Parathyroid adenoma (tissue), 2 donors: ENCODE data around the gene MAN2A1.

Experiments
- H2AFZ ChIP-seq: fragments of 300-600 bp; sonication (generic); one replicate; pipeline ENCODE4 v1.7.0; 2017; ENCODE audit warnings: antibody characterized with exemption, mild to moderate bottlenecking
- H3K27ac ChIP-seq: fragments of 300-600 bp; sonication (generic); one replicate; pipeline ENCODE4 v1.7.0; 2017
- H3K27me3 ChIP-seq: fragments of 300-600 bp; sonication (generic); one replicate; pipeline ENCODE4 v1.7.0; 2017; ENCODE audit warnings: low read length; ENCODE audit not compliant: control insufficient read depth, insufficient read depth
- H3K36me3 ChIP-seq: fragments of 300-600 bp; sonication (generic); one replicate; pipeline ENCODE4 v1.7.0; 2017; ENCODE audit warnings: low read length; ENCODE audit not compliant: control insufficient read depth, insufficient read depth
- H3K4me1 ChIP-seq: fragments of 300-600 bp; sonication (generic); one replicate; pipeline ENCODE4 v1.7.0; 2017; ENCODE audit warnings: control low read depth
- H3K4me2 ChIP-seq: fragments of 300-600 bp; sonication (generic); one replicate; pipeline ENCODE4 v1.7.0; 2017; ENCODE audit warnings: low read length
- H3K4me3 ChIP-seq: fragments of 300-600 bp; sonication (generic); one replicate; pipeline ENCODE4 v1.7.0; 2017; ENCODE audit warnings: low read depth, low read length
- H3K79me2 ChIP-seq: fragments of 300-600 bp; sonication (generic); one replicate; pipeline ENCODE4 v1.7.0; 2017; ENCODE audit warnings: control low read depth
- H3K9ac ChIP-seq: fragments of 300-600 bp; sonication (generic); one replicate; pipeline ENCODE4 v1.7.0; 2017; ENCODE audit warnings: mild to moderate bottlenecking
- H3K9me3 ChIP-seq: fragments of 300-600 bp; sonication (generic); one replicate; pipeline ENCODE4 v1.7.0; 2017; ENCODE audit warnings: low read length; ENCODE audit not compliant: control insufficient read depth
- CTCF ChIP-seq: fragments of 300-600 bp; sonication (generic); IDR thresholded peaks from one replicate; pipeline ENCODE4 v1.7.0; 2017; ENCODE audit warnings: antibody characterized with exemption, mild to moderate bottlenecking
- donor health status: primary hyperparathyroidism.

Gene MAN2A1

GRCh38 chr5:109775130-109775529 is 85.4 kb downstream of the MAN2A1 start:
- no peak overlapping the region for H2AFZ ChIP-seq
- no peak overlapping the region for H3K9ac ChIP-seq
- H3K27ac ChIP-seq, result no peak overlapping the region
- H3K79me2 ChIP-seq, result peaks cover 2% of the 10 kb centered on the region
- no peaks in the 10 kb centered on the region for H3K27me3 ChIP-seq
- H3K4me3 ChIP-seq, result no peak overlapping the region
- no peaks in the 10 kb centered on the region for H3K9me3 ChIP-seq
- no peak for TF ChIP-seq CTCF
- H3K36me3 ChIP-seq, result no peaks in the 10 kb centered on the region
- no peaks in the 10 kb centered on the region for H3K4me1 ChIP-seq
- no peak overlapping the region for H3K4me2 ChIP-seq

DNA sequence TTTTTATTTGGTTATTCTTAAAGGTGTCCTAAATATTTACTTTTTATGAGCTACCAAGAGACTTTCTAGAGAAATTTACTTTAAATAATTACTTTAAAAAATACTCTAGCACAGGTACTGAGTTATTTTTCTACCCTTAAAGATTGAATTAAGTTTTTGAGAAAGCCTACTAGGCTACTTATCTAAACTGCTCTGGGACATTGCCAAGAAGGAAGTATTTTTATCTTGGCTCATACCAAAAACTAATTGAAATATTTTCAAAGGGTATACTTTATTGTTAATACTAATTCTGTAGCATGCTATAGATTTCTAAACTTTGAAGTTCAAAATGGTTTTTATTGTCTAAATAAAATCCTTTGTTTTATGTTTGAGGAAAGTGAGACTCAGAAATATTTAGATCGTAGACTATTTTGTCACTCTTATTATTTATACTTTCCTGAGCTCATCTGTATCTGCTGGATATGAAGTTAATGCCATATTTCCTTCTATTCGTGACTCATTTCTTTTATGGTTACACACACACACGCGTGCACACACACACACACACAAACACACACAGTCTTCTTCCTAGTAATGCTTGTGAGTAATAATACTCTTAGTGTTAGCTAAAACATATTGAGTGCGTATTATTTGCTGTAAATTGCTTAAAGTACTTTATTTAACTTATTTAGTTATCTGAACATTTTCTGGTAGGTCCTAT is 89.5 kb downstream of the MAN2A1 start:
- H3K4me1 ChIP-seq, result no peaks in the 10 kb centered on the region
- H3K9me3 ChIP-seq, result no peaks in the 10 kb centered on the region
- no peak overlapping the region for H2AFZ ChIP-seq
- H3K36me3 ChIP-seq, result no peaks in the 10 kb centered on the region
- no peak overlapping the region for H3K4me2 ChIP-seq
- H3K4me3 ChIP-seq, result no peak overlapping the region
- H3K79me2 ChIP-seq, result peaks cover 2% of the 10 kb centered on the region
- no peak overlapping the region for H3K27ac ChIP-seq
- H3K9ac ChIP-seq, result no peak overlapping the region
- no peak for TF ChIP-seq CTCF
- H3K27me3 ChIP-seq, result no peaks in the 10 kb centered on the region

GRCh38 chr5:109784687-109785086 is 95.0 kb downstream of the MAN2A1 start:
- Histone ChIP-seq H3K4me2 (no peak overlapping the region), H3K4me3 (no peak overlapping the region), H3K9ac (no peak overlapping the region), H2AFZ (no peak overlapping the region), H3K9me3 (no peaks in the 10 kb centered on the region), H3K79me2 (no peaks in the 10 kb centered on the region), H3K4me1 (no peaks in the 10 kb centered on the region), H3K36me3 (no peaks in the 10 kb centered on the region), H3K27me3 (no peaks in the 10 kb centered on the region), H3K27ac (no peak overlapping the region)
- TF ChIP-seq CTCF, result no peak

DNA sequence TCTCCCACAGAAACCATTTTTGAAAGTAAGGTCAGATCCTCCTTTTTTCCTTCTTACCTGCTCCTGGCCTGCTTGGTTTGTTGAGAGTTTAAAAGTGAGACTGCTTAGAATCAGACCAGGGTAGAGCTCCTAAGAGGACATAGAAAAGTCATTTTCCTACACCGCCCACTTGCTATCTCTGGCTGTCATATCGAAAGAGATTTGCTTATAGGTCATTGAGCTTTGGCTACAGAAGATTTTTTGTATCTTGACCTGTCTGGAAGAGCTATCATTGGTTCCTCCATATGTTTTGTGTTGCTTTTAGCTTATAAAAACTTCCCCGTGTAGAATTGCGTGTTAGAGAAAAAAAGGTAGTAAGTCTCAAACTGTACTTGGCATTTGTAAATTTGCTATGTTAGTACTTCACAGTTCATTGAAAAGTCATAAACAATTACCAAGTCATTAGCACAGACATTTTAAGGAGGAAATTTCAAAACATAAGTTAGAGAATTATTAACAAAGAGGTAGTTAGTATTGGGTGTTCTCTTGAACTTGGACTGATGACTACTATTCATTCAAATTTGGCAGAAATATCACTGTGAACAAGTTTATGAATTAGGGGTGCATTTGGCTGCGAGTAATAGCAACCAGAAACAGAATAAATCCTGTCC is 96.6 kb downstream of the MAN2A1 start:
- H3K4me3 ChIP-seq, result no peak overlapping the region
- H3K79me2 ChIP-seq, result no peaks in the 10 kb centered on the region
- no peak overlapping the region for H2AFZ ChIP-seq
- no peaks in the 10 kb centered on the region for H3K4me1 ChIP-seq
- no peaks in the 10 kb centered on the region for H3K36me3 ChIP-seq
- H3K27ac ChIP-seq, result no peak overlapping the region
- no peak overlapping the region for H3K4me2 ChIP-seq
- no peak for TF ChIP-seq CTCF
- no peaks in the 10 kb centered on the region for H3K27me3 ChIP-seq
- no peaks in the 10 kb centered on the region for H3K9me3 ChIP-seq
- H3K9ac ChIP-seq, result no peak overlapping the region

DNA sequence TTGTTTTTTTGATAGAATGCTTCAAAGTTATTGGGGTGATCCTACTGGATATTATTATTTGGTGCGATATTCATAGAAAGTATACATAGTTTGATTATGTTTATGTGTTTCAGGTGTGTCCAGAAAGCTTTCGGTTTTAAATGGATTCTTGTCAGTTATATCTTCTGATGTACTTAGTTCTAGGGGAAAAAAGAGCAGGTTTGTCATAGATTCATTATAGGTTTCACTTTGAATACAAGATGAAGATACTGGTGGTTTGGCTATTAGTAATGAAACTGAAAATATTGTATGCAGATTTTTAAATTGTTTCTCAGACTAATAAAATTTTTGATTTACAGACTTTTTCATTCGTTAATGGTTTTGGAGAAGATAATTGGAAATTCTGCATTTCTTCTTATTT is 98.9 kb downstream of the MAN2A1 start:
- H3K9me3 ChIP-seq, result no peaks in the 10 kb centered on the region
- H3K36me3 ChIP-seq, result no peaks in the 10 kb centered on the region
- H3K9ac ChIP-seq, result no peak overlapping the region
- no peaks in the 10 kb centered on the region for H3K27me3 ChIP-seq
- no peak overlapping the region for H2AFZ ChIP-seq
- no peaks in the 10 kb centered on the region for H3K79me2 ChIP-seq
- TF ChIP-seq CTCF, result no peak
- no peak overlapping the region for H3K4me2 ChIP-seq
- H3K27ac ChIP-seq, result no peak overlapping the region
- H3K4me3 ChIP-seq, result no peak overlapping the region
- no peaks in the 10 kb centered on the region for H3K4me1 ChIP-seq
